Measurements from ENCODE around the gene LRP1. TPM values are rescaled to one million over a fixed set of nuclear protein-coding genes. Genes with fewer than 3 reads are reported as not detected.

Gene LRP1
- total and polyA plus RNA-seq, 2 of the 4 experiments (the other 2 are of a cell fraction): 73.1 to 142 TPM

DNA sequence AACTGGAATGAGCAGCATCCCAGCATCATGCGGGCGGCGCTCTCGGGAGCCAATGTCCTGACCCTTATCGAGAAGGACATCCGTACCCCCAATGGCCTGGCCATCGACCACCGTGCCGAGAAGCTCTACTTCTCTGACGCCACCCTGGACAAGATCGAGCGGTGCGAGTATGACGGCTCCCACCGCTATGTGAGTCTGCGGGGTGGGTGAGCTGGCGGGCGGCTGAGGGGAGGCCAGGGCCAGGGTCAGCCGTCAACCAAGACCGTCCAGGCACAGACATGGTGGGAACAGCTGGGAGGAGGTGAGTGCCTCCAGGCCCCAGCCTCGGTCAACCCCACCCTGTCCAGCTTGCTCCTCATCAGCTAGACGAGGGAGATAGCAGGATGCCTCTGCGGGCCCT lies 62.5 kb downstream of the LRP1 start:
- DNase-seq (no peak), ATAC-seq (ENCODE audit: low read depth) (no peak)
- no peak overlapping the region for H3K23ac ChIP-seq (ENCODE audit: low read depth, low read length)
- H2BK5ac ChIP-seq (ENCODE audit: low read depth, low read length, poor library complexity, severe bottlenecking): no peak overlapping the region
- no peak overlapping the region for H2AK5ac ChIP-seq (ENCODE audit: low read depth, low read length)
- no peaks in the 10 kb centered on the region for H3K27me3 ChIP-seq (ENCODE audit: control insufficient read depth, insufficient read depth, low read length)
- H2AFZ ChIP-seq (replicated peaks; ENCODE audit: low read length, poor library complexity): no peak overlapping the region
- H3K9ac ChIP-seq (ENCODE audit: low read depth, low read length): no peak overlapping the region
- no peak overlapping the region for H4K8ac ChIP-seq (ENCODE audit: low read depth in 2 of 2, low read length in 2 of 2)
- no peak overlapping the region for H2BK20ac ChIP-seq (ENCODE audit: low read depth, low read length)
- H3K9me1 ChIP-seq (ENCODE audit: insufficient read depth, low read length): peaks cover 7% of the 10 kb centered on the region; the same call in 1 of the 2 replicates
- dilution Hi-C loops (cut with HindIII; ENCODE audit: low sequenced_read_pairs, unreplicated experiment) (no loop called here), intact Hi-C loops (cut with micrococcal nuclease) (no loop called here), in situ Hi-C loops (cut with MboI; ENCODE audit: low sequenced_read_pairs) (no loop called here)
- ChIA-PET CTCF (interaction anchor here (1.3 kb wide), 1 partner anchor 15 kb away, joined by 3 read pairs; no protein-coding TSS in a partner anchor), POLR2A (ENCODE audit: unreplicated experiment) (no interaction called here)
- TF ChIP-seq SMC3 (IDR thresholded peaks at IDR 0.05; ENCODE audit: low read depth, low read length) (no peak), POLR2A (IDR thresholded peaks at IDR 0.05; ENCODE audit: low read depth, low read length) (no peak), RAD21 (IDR thresholded peaks at IDR 0.05; ENCODE audit: low read length) (no peak), BHLHE40 (IDR thresholded peaks at IDR 0.05; ENCODE audit: low read depth, low read length) (no peak), USF2 (IDR thresholded peaks at IDR 0.05; ENCODE audit: low read depth, low read length) (no peak), RCOR1 (IDR thresholded peaks at IDR 0.05; ENCODE audit: insufficient replicate concordance, low read length) (no peak), CEBPB (IDR thresholded peaks at IDR 0.05; ENCODE audit: low read depth, low read length) (no peak), MXI1 (IDR thresholded peaks at IDR 0.05; ENCODE audit: borderline replicate concordance, low read depth, low read length) (no peak)
- TF ChIP-seq, protein P1, sequence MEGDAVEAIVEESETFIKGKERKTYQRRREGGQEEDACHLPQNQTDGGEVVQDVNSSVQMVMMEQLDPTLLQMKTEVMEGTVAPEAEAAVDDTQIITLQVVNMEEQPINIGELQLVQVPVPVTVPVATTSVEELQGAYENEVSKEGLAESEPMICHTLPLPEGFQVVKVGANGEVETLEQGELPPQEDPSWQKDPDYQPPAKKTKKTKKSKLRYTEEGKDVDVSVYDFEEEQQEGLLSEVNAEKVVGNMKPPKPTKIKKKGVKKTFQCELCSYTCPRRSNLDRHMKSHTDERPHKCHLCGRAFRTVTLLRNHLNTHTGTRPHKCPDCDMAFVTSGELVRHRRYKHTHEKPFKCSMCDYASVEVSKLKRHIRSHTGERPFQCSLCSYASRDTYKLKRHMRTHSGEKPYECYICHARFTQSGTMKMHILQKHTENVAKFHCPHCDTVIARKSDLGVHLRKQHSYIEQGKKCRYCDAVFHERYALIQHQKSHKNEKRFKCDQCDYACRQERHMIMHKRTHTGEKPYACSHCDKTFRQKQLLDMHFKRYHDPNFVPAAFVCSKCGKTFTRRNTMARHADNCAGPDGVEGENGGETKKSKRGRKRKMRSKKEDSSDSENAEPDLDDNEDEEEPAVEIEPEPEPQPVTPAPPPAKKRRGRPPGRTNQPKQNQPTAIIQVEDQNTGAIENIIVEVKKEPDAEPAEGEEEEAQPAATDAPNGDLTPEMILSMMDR (conservative IDR thresholded peaks at IDR 0.05; ENCODE audit: low read depth, low read length): no peak
- no peak overlapping the region for H3K4me3 ChIP-seq (ENCODE audit: insufficient read depth, low read depth, low read length)
- H3K18ac ChIP-seq (ENCODE audit: low read depth, low read length): no peak overlapping the region
- peaks cover 99% of the 10 kb centered on the region for H3K36me3 ChIP-seq (ENCODE audit: control insufficient read depth, insufficient read depth, low read length)
- H4K5ac ChIP-seq (ENCODE audit: low read depth, low read length): no peak overlapping the region
- peaks cover 35% of the 10 kb centered on the region for H4K20me1 ChIP-seq (ENCODE audit: insufficient read depth, low read length)
- H3K9me3 ChIP-seq (ENCODE audit: control insufficient read depth, insufficient read depth, low read length): no peaks in the 10 kb centered on the region
- H3K79me1 ChIP-seq (ENCODE audit: low read depth in 1 of 2, low read length in 2 of 2): peaks cover 8 to 40% of the 10 kb centered on the region in 2 experiments
- H3K4me2 ChIP-seq (ENCODE audit: low read depth, low read length): no peak overlapping the region
- H3K4ac ChIP-seq (ENCODE audit: low read depth, low read length): no peak overlapping the region
- H3K56ac ChIP-seq (ENCODE audit: extremely low read depth, insufficient read depth, low read length): no peak overlapping the region
- H4K91ac ChIP-seq (ENCODE audit: insufficient read depth, low read depth, low read length): no peak overlapping the region
- no peak overlapping the region for H2BK15ac ChIP-seq (ENCODE audit: low read depth, low read length)
- H2BK120ac ChIP-seq (ENCODE audit: low read depth, low read length): no peak overlapping the region
- no peak overlapping the region for H3K27ac ChIP-seq (ENCODE audit: insufficient read depth, low read length)
- no peak overlapping the region for H2AK9ac ChIP-seq (replicated peaks; ENCODE audit: low read depth, low read length, poor library complexity)
- BruUV-seq (replicated peaks): no TSS peak
- 94% methylated on average over 16 of the region's 23 CpGs; no CpG with 5 or more reads in 1 of the 2 experiments for WGBS, 2 experiments (ENCODE audit: extremely low coverage in 2 of 2, insufficient read length in 1 of 2)
- no peaks in the 10 kb centered on the region for H3K4me1 ChIP-seq (ENCODE audit: control insufficient read depth, insufficient read depth, low read length)
- H3K14ac ChIP-seq (replicated peaks; ENCODE audit: low read depth, low read length): no peak overlapping the region

Data from IMR-90 (cell line).